OCI-LY7 (cell line): Measurements from ENCODE around the gene CTBP2. TPM values are rescaled to one million over a fixed set of nuclear protein-coding genes. Genes with fewer than 3 reads are reported as not detected.
A peak's percentile ranks its signal among the peaks of the same experiment; 100 is the strongest.

Experiments used
- BruUV-seq: library from RNA; stranded (reverse); fragments of 400-500 nt; replicated peaks from 2 replicates; lab custom pipeline; 2021; lab: Mats Ljungman, UMichigan
- CTCF ChIA-PET: fragments of 300-600 bp; sonication (Branson Sonifier 250); formaldehyde crosslinking; loops from one replicate; lab custom pipeline; 2022; ENCODE audit warnings: antibody characterized with exemption; ENCODE audit not compliant: unreplicated experiment; lab: Charles Lee
- POLR2A ChIA-PET: fragments of 300-600 bp; sonication (Branson Sonifier 250); formaldehyde crosslinking; loops from one replicate; lab custom pipeline; 2022; ENCODE audit warnings: antibody characterized with exemption; lab: Charles Lee
- DNase-seq: peaks from one replicate; pipeline ENCODE4 v3.0.0-alpha.2; 2015; ENCODE audit warnings: low spot score
- H2AFZ ChIP-seq: fragments of 200-600 bp; sonication (generic), shearing (Covaris generic); 2 replicates; pipeline ENCODE4 v1.6.1; 2014; ENCODE audit warnings: mild to moderate bottlenecking, antibody characterized with exemption, low read length, moderate library complexity
- H3K27ac ChIP-seq: fragments of 200-600 bp; sonication (generic); 2 replicates; pipeline ENCODE4 v1.5.1; 2014; ENCODE audit warnings: mixed run types, low read depth, mild to moderate bottlenecking, moderate library complexity, low read length, inconsistent platforms; ENCODE audit not compliant: poor library complexity, severe bottlenecking
- H3K36me3 ChIP-seq: fragments of 200-600 bp; sonication (generic); 2 replicates; pipeline ENCODE4 v1.6.1; 2014; ENCODE audit warnings: mild to moderate bottlenecking, antibody characterized with exemption, low read length, moderate library complexity, mixed read lengths; ENCODE audit not compliant: insufficient read depth
- H3K4me1 ChIP-seq: fragments of 200-600 bp; sonication (generic); 2 replicates; pipeline ENCODE4 v1.5.1; 2014; ENCODE audit warnings: mild to moderate bottlenecking, low read length; ENCODE audit not compliant: insufficient read depth, poor library complexity, severe bottlenecking
- H3K4me2 ChIP-seq: fragments of 200-600 bp; sonication (generic); 2 replicates; pipeline ENCODE4 v1.6.1; 2014; ENCODE audit warnings: mild to moderate bottlenecking, low read length
- H3K4me3 ChIP-seq: fragments of 200-600 bp; sonication (generic); 2 replicates; pipeline ENCODE4 v1.5.1; 2014; ENCODE audit warnings: mild to moderate bottlenecking, low read depth, low read length; ENCODE audit not compliant: poor library complexity, severe bottlenecking
- H3K79me2 ChIP-seq: fragments of 200-600 bp; sonication (generic); 2 replicates; pipeline ENCODE4 v1.6.1; 2016; ENCODE audit warnings: low read depth, mild to moderate bottlenecking, low read length, moderate library complexity, mixed read lengths; ENCODE audit not compliant: insufficient read depth
- H3K9me2 ChIP-seq: fragments of 200-600 bp; sonication (generic); 2 replicates; pipeline ENCODE4 v1.6.1; 2016; ENCODE audit warnings: mild to moderate bottlenecking, low read length, mixed read lengths; ENCODE audit not compliant: insufficient read depth
- H3K9me3 ChIP-seq: fragments of 200-600 bp; sonication (generic); 2 replicates; pipeline ENCODE4 v1.6.1; 2014; ENCODE audit warnings: mild to moderate bottlenecking, mixed run types, low read length, mixed read lengths
- H4K20me1 ChIP-seq: fragments of 200-600 bp; sonication (generic); 2 replicates; pipeline ENCODE4 v1.6.1; 2014; ENCODE audit warnings: mild to moderate bottlenecking, antibody characterized with exemption, low read length, moderate library complexity, mixed read lengths; ENCODE audit not compliant: insufficient read depth
- EZH2phosphoT487 ChIP-seq: fragments of 200-600 bp; sonication (generic); IDR thresholded peaks from 2 replicates; pipeline ENCODE4 v1.6.1; 2018; ENCODE audit warnings: low read depth, borderline replicate concordance, mild to moderate bottlenecking, mixed run types, antibody characterized with exemption, low read length, moderate library complexity, mixed read lengths
- intact Hi-C: fragments of 100-400 bp; cut with micrococcal nuclease; formaldehyde crosslinking; loops from one replicate; pipeline ENCODE4 v1.10.0; 2022; ENCODE audit not compliant: unreplicated experiment
- total RNA-seq, 2 experiments: library from RNA; depleted of rRNA in 1 of 2; stranded (reverse); fragments of >200 nt in 1 of 2; shearing (Covaris generic) in 1 of 2; gene quantifications; 2 replicates each; pipeline ENCODE4 v1.2.3, GENCODE V29; 2014 to 2022
- TF ChIP-seq, protein P1 (sequence below): fragments of 200-600 bp; sonication (generic); conservative IDR thresholded peaks from 2 replicates; pipeline ENCODE4 v1.5.1; 2014; ENCODE audit warnings: mild to moderate bottlenecking, antibody characterized with exemption, low read length, moderate library complexity, mixed read lengths

Gene CTBP2
- total RNA-seq, 2 experiments from 2014 or later: not detected

DNA sequence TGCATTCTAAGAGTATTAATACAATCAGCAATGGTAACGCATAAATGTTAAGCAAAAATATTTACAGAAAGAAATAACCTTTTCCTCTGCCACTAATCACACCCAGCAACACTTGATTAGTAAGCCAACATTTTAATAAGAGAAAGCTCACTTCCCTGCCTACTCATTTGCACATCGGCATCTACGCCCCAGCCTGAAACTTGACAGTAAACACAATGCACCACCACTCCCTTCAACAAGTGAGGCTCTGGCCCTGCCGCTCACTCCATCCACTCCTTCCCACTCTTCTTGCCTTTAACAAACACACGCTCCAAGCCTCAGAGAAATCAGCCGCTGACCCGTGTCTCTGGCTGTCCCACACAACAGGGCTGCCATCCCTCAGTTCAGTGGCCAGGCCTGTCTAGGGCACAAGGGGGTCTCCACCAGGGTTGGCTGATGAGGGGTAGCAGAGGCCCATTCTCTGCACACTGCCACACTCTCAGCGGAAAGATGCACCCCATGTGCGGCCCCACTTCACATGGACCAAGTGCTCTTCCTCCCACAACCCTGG lies 54.6 kb downstream of the CTBP2 start:
- no TSS peak for BruUV-seq
- intact Hi-C loops: no loop called here
- ChIA-PET CTCF (no interaction called here), POLR2A (interaction anchor here (1.2 kb wide), 1 partner anchor 9 kb away, joined by 8 read pairs; no protein-coding TSS in a partner anchor)
- Histone ChIP-seq H2AFZ (no peak overlapping the region), H3K27ac (no peak overlapping the region), H3K9me2 (no peaks in the 10 kb centered on the region), H3K36me3 (no peaks in the 10 kb centered on the region), H3K79me2 (no peaks in the 10 kb centered on the region), H3K4me3 (no peak overlapping the region), H4K20me1 (no peaks in the 10 kb centered on the region), H3K9me3 (no peaks in the 10 kb centered on the region), H3K4me1 (no peaks in the 10 kb centered on the region), H3K4me2 (no peak overlapping the region)
- TF ChIP-seq, protein P1, sequence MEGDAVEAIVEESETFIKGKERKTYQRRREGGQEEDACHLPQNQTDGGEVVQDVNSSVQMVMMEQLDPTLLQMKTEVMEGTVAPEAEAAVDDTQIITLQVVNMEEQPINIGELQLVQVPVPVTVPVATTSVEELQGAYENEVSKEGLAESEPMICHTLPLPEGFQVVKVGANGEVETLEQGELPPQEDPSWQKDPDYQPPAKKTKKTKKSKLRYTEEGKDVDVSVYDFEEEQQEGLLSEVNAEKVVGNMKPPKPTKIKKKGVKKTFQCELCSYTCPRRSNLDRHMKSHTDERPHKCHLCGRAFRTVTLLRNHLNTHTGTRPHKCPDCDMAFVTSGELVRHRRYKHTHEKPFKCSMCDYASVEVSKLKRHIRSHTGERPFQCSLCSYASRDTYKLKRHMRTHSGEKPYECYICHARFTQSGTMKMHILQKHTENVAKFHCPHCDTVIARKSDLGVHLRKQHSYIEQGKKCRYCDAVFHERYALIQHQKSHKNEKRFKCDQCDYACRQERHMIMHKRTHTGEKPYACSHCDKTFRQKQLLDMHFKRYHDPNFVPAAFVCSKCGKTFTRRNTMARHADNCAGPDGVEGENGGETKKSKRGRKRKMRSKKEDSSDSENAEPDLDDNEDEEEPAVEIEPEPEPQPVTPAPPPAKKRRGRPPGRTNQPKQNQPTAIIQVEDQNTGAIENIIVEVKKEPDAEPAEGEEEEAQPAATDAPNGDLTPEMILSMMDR: no peak
- no peak for TF ChIP-seq EZH2phosphoT487
- no peak for DNase-seq

DNA sequence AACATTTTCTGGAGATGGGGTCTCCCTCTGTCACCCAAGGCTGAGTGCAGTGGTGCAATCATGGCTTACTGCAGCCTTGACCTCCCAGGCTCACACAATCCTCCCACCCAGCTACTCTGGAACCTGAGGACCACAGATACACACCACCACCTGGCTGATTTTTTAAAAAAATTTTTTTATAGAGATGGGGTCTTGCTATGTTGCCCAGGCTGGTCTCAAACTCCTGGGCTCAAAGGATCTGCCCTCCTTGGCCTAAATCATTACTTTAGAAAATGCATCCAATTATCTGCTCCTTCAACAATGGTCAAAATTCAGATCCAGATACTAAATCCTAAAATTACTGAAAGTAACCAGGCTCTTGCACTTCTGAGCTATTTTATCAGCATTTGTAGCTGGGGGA lies 55.2 kb downstream of the CTBP2 start:
- no peak overlapping the region for H3K27ac ChIP-seq
- H3K79me2 ChIP-seq: no peaks in the 10 kb centered on the region
- intact Hi-C loops: no loop called here
- H3K36me3 ChIP-seq: no peaks in the 10 kb centered on the region
- H2AFZ ChIP-seq: no peak overlapping the region
- DNase-seq: no peak
- H3K9me3 ChIP-seq: no peaks in the 10 kb centered on the region
- BruUV-seq: no TSS peak
- no peak overlapping the region for H3K4me3 ChIP-seq
- no peaks in the 10 kb centered on the region for H3K9me2 ChIP-seq
- no peaks in the 10 kb centered on the region for H3K4me1 ChIP-seq
- POLR2A ChIA-PET: interaction anchor here (1.2 kb wide), 1 partner anchor 8 kb away, joined by 8 read pairs; no protein-coding TSS in a partner anchor
- H4K20me1 ChIP-seq: no peaks in the 10 kb centered on the region
- TF ChIP-seq EZH2phosphoT487: no peak
- TF ChIP-seq, protein P1: peak; percentile 35; the same call in 1 of the 2 replicates
- H3K4me2 ChIP-seq: no peak overlapping the region
- CTCF ChIA-PET: no interaction called here

DNA sequence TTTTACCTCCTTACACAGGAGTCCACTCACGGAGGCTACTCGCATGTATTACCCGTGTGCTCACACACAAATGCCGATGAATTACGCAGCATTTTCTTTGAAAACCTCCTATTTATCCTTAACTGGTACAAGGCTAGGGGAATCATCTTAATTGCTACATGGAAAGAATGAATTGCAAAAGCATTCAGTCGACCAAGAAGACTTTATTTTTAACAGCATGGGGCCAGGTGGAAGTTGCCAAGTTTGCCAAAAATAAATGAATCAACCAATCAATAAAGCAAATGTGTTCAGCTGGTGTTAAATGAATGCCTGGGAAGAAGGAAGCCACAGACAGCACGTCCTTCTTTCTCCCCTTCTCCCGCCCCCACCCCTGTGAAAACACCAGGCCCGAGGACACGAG lies 55.8 kb downstream of the CTBP2 start:
- H3K79me2 ChIP-seq: no peaks in the 10 kb centered on the region
- no peak for DNase-seq
- H2AFZ ChIP-seq: no peak overlapping the region
- no peaks in the 10 kb centered on the region for H3K9me3 ChIP-seq
- H3K4me2 ChIP-seq: no peak overlapping the region
- POLR2A ChIA-PET: interaction anchor here (0.6 to 1.2 kb wide), 3 partner anchors 8 to 274 kb away, joined by 3 to 8 read pairs (median 3); no protein-coding TSS in a partner anchor
- no peak overlapping the region for H3K27ac ChIP-seq
- no peak overlapping the region for H3K4me3 ChIP-seq
- no peak for TF ChIP-seq EZH2phosphoT487
- TF ChIP-seq, protein P1: no peak
- H3K9me2 ChIP-seq: no peaks in the 10 kb centered on the region
- CTCF ChIA-PET: no interaction called here
- no peaks in the 10 kb centered on the region for H4K20me1 ChIP-seq
- H3K4me1 ChIP-seq: no peaks in the 10 kb centered on the region
- no peaks in the 10 kb centered on the region for H3K36me3 ChIP-seq
- BruUV-seq: no TSS peak
- intact Hi-C loops: no loop called here
